Measurements from ENCODE around the gene STK17B.

The STK17B gene

GRCh38 chr2:196165016-196165415, 6.4 kb downstream of the STK17B start:
- H4K20me1 ChIP-seq (ENCODE audit: insufficient read depth), result peaks cover 37% of the 10 kb centered on the region
- no peak overlapping the region for H2AFZ ChIP-seq (ENCODE audit: low read depth)
- peaks cover 100% of the 10 kb centered on the region for H3K79me2 ChIP-seq (ENCODE audit: insufficient read depth, low read depth)
- peak overlapping the region; percentile 84; the same call in 1 of the 2 replicates for H3K27ac ChIP-seq
- peak overlapping the region; percentile 100 for H3K4me2 ChIP-seq
- H3K4me3 ChIP-seq (IDR thresholded peaks at IDR 0.05; ENCODE audit: insufficient read depth, low read depth, low read length), result no peak overlapping the region
- H3K36me3 ChIP-seq (ENCODE audit: insufficient read depth), result peaks cover 13% of the 10 kb centered on the region
- no peak for TF ChIP-seq CTCF (conservative IDR thresholded peaks at IDR 0.05; ENCODE audit: low read depth, low read length)
- H3K27me3 ChIP-seq (ENCODE audit: insufficient read depth, low read depth), result no peaks in the 10 kb centered on the region
- H3K9ac ChIP-seq, result no peak overlapping the region
- H3K4me1 ChIP-seq (ENCODE audit: low read depth, poor library complexity, severe bottlenecking), result peaks cover 85% of the 10 kb centered on the region

- H4K20me1 ChIP-seq (ENCODE audit: insufficient read depth), result peaks cover 29% of the 10 kb centered on the region
- no peak overlapping the region for H3K9ac ChIP-seq
- H3K4me2 ChIP-seq, result peak overlapping the region; percentile 8; the same call in 1 of the 2 replicates
- H3K4me3 ChIP-seq (IDR thresholded peaks at IDR 0.05; ENCODE audit: insufficient read depth, low read depth, low read length), result no peak overlapping the region
- H2AFZ ChIP-seq (ENCODE audit: low read depth), result no peak overlapping the region
- H3K27me3 ChIP-seq (ENCODE audit: insufficient read depth, low read depth), result no peaks in the 10 kb centered on the region
- no peak for TF ChIP-seq CTCF (conservative IDR thresholded peaks at IDR 0.05; ENCODE audit: low read depth, low read length)
- 0 out of 2 replicates have a peak overlapping the region, but pooled peaks have one; percentile 11 for H3K27ac ChIP-seq
- peaks cover 100% of the 10 kb centered on the region for H3K79me2 ChIP-seq (ENCODE audit: insufficient read depth, low read depth)
- peaks cover 99% of the 10 kb centered on the region for H3K4me1 ChIP-seq (ENCODE audit: low read depth, poor library complexity, severe bottlenecking)
- H3K36me3 ChIP-seq (ENCODE audit: insufficient read depth), result peaks cover 20% of the 10 kb centered on the region
Measured at GRCh38 chr2:196163285-196163684, 8.1 kb downstream of the STK17B start.

- peaks cover 100% of the 10 kb centered on the region for H3K79me2 ChIP-seq (ENCODE audit: insufficient read depth, low read depth)
Measured at GRCh38 chr2:196162586-196163175, 8.7 kb downstream of the STK17B start.

GRCh38 chr2:196160946-196161345, 10.4 kb downstream of the STK17B start:
- Histone ChIP-seq H3K27me3 (ENCODE audit: insufficient read depth, low read depth) (no peaks in the 10 kb centered on the region), H3K4me3 (IDR thresholded peaks at IDR 0.05; ENCODE audit: insufficient read depth, low read depth, low read length) (no peak overlapping the region), H3K4me2 (peak overlapping the region; percentile 72), H3K36me3 (ENCODE audit: insufficient read depth) (peaks cover 20% of the 10 kb centered on the region), H3K4me1 (ENCODE audit: low read depth, poor library complexity, severe bottlenecking) (peaks cover 100% of the 10 kb centered on the region), H3K79me2 (ENCODE audit: insufficient read depth, low read depth) (peaks cover 100% of the 10 kb centered on the region), H3K27ac (peak overlapping the region; percentile 44; the same call in 1 of the 2 replicates), H3K9ac (0 out of 2 replicates have a peak overlapping the region, but pooled peaks have one; percentile 1), H2AFZ (ENCODE audit: low read depth) (no peak overlapping the region), H4K20me1 (ENCODE audit: insufficient read depth) (peaks cover 10% of the 10 kb centered on the region)
- no peak for TF ChIP-seq CTCF (conservative IDR thresholded peaks at IDR 0.05; ENCODE audit: low read depth, low read length)

More at GRCh38 chr2:196162586-196163175, 8.7 kb downstream of the STK17B start:
- Histone ChIP-seq H3K4me2 (peak overlapping the region; percentile 8; the same call in 1 of the 2 replicates), H2AFZ (ENCODE audit: low read depth) (no peak overlapping the region), H3K27me3 (ENCODE audit: insufficient read depth, low read depth) (no peaks in the 10 kb centered on the region), H3K9ac (no peak overlapping the region), H3K27ac (no peak overlapping the region), H3K4me1 (ENCODE audit: low read depth, poor library complexity, severe bottlenecking) (peaks cover 100% of the 10 kb centered on the region), H4K20me1 (ENCODE audit: insufficient read depth) (peaks cover 23% of the 10 kb centered on the region), H3K36me3 (ENCODE audit: insufficient read depth) (peaks cover 20% of the 10 kb centered on the region), H3K4me3 (IDR thresholded peaks at IDR 0.05; ENCODE audit: insufficient read depth, low read depth, low read length) (no peak overlapping the region)
- no peak for TF ChIP-seq CTCF (conservative IDR thresholded peaks at IDR 0.05; ENCODE audit: low read depth, low read length)
